AG04449 (cell line): ENCODE results near the gene LPP.
"Not testable (repeated sequence)": the region's sequence is repeated elsewhere in the genome, so short reads cannot be mapped to it uniquely, and the experiment has no call there.

Experiments
- CTCF ChIA-PET: fragments of 350-600 bp; formaldehyde crosslinking; extraction: SDS; loops from one replicate; lab custom pipeline; 2021; ENCODE audit warnings: antibody characterized with exemption; lab: Yijun Ruan, JAX
- POLR2A ChIA-PET: fragments of 400-600, 350-600 bp; formaldehyde crosslinking; extraction: SDS; loops from one replicate; lab custom pipeline; 2020; ENCODE audit warnings: antibody characterized with exemption, inconsistent platforms; lab: Yijun Ruan, JAX
- DNase-seq: peaks from one replicate; pipeline ENCODE4 v3.0.0-alpha.2; 2010; ENCODE audit warnings: low read depth, low spot score
- H3K4me3 ChIP-seq: 2 replicates; pipeline ENCODE4 v1.5.1; 2011; ENCODE audit warnings: low read depth, mild to moderate bottlenecking, control low read depth, low read length
- CTCF ChIP-seq: IDR thresholded peaks from one replicate; pipeline ENCODE4 v1.5.1; 2011; ENCODE audit warnings: mild to moderate bottlenecking, moderate library complexity, low read length, control low read depth, inconsistent platforms; ENCODE audit not compliant: insufficient read depth; ENCODE audit errors: missing control alignments

Gene LPP

GRCh38 chr3:188602620-188603019 lies 448.7 kb downstream of the LPP start:
- no peak overlapping the region for H3K4me3 ChIP-seq
- no peak for TF ChIP-seq CTCF
- no peak for DNase-seq
- CTCF ChIA-PET = interaction anchor here (0.7 to 1.3 kb wide), 3 partner anchors 352 to 862 kb away, joined by 3 to 6 read pairs (median 3); no protein-coding TSS in a partner anchor
- POLR2A ChIA-PET = interaction anchor here (0.7 kb wide), 1 partner anchor 308 kb away, joined by 3 read pairs; no protein-coding TSS in a partner anchor

GRCh38 chr3:188604651-188605050 lies 450.7 kb downstream of the LPP start:
- no peak overlapping the region for H3K4me3 ChIP-seq
- POLR2A ChIA-PET = no interaction called here
- TF ChIP-seq CTCF = no peak
- no peak for DNase-seq
- CTCF ChIA-PET = interaction anchor here (1.1 to 1.8 kb wide), 3 partner anchors 172 to 865 kb away, joined by 3 to 5 read pairs (median 3); no protein-coding TSS in a partner anchor

GRCh38 chr3:188605231-188605630 lies 451.3 kb downstream of the LPP start:
- no peak overlapping the region for H3K4me3 ChIP-seq
- CTCF ChIA-PET = interaction anchor here (1.8 kb wide), 1 partner anchor 349 kb away, joined by 5 read pairs; no protein-coding TSS in a partner anchor
- TF ChIP-seq CTCF = no peak
- no peak for DNase-seq
- POLR2A ChIA-PET = no interaction called here

GRCh38 chr3:188605905-188606304 lies 451.9 kb downstream of the LPP start:
- no peak for DNase-seq
- POLR2A ChIA-PET = no interaction called here
- no peak for TF ChIP-seq CTCF
- no peak overlapping the region for H3K4me3 ChIP-seq
- CTCF ChIA-PET = interaction anchor here (0.9 to 1.7 kb wide), 3 partner anchors 13 to 349 kb away, joined by 3 to 7 read pairs (median 4); no protein-coding TSS in a partner anchor

- DNase-seq = no peak
- TF ChIP-seq CTCF = no peak
- ChIA-PET CTCF (interaction anchor here (0.9 kb wide), 1 partner anchor 349 kb away, joined by 4 read pairs; no protein-coding TSS in a partner anchor), POLR2A (interaction anchor here (0.6 kb wide), 1 partner anchor 82 kb away, joined by 3 read pairs; no protein-coding TSS in a partner anchor)
- H3K4me3 ChIP-seq = no peak overlapping the region
Measured at GRCh38 chr3:188607805-188608315, 453.9 kb downstream of the LPP start.

- no peak overlapping the region for H3K4me3 ChIP-seq
- ChIA-PET POLR2A (interaction anchor here (0.6 kb wide), 1 partner anchor 82 kb away, joined by 3 read pairs; no protein-coding TSS in a partner anchor), CTCF (no interaction called here)
- no peak for DNase-seq
- no peak for TF ChIP-seq CTCF
Measured at GRCh38 chr3:188608401-188608800, 454.4 kb downstream of the LPP start.

- POLR2A ChIA-PET, CTCF ChIA-PET, DNase-seq, H3K4me3 ChIP-seq: not testable (repeated sequence)
Measured at GRCh38 chr3:188613721-188614120, 459.8 kb downstream of the LPP start.
